Liver (tissue), 3 donors: Measurements from ENCODE around the gene CRTAP.

Experiments
- NR2F2 ChIP-seq: IDR thresholded peaks from 2 replicates; pipeline ENCODE4 v1.6.1; 2016; ENCODE audit warnings: antibody characterized with exemption
- RAD21 ChIP-seq, 2 donors: IDR thresholded peaks; 2 replicates each; pipeline ENCODE4 v1.6.1; 2016; ENCODE audit warnings: antibody characterized with exemption in 2 of 2, mild to moderate bottlenecking in 2 of 2
- SP1 ChIP-seq: IDR thresholded peaks from 2 replicates; pipeline ENCODE4 v1.6.1; 2018; ENCODE audit warnings: antibody characterized with exemption, mild to moderate bottlenecking
- TAF1 ChIP-seq: conservative IDR thresholded peaks from 2 replicates; pipeline ENCODE4 v1.6.1; 2016; ENCODE audit warnings: antibody characterized with exemption, mild to moderate bottlenecking
- TF ChIP-seq, protein P1 (sequence below): IDR thresholded peaks from 2 replicates; pipeline ENCODE4 v1.6.1; 2016; ENCODE audit warnings: antibody characterized with exemption, mild to moderate bottlenecking
- TF ChIP-seq, protein P2 (sequence below): fragments of 150-350 bp; IDR thresholded peaks from 2 replicates; pipeline ENCODE4 v1.5.1; 2017; ENCODE audit warnings: improper control_type of control experiment, low read depth, low read length; ENCODE audit not compliant: missing input control
- TF ChIP-seq, protein P3 (sequence below): IDR thresholded peaks from 2 replicates; pipeline ENCODE4 v1.6.1; 2016; ENCODE audit warnings: antibody characterized with exemption
- donor health status: healthy.
- donor health status: healthy.

DNA sequence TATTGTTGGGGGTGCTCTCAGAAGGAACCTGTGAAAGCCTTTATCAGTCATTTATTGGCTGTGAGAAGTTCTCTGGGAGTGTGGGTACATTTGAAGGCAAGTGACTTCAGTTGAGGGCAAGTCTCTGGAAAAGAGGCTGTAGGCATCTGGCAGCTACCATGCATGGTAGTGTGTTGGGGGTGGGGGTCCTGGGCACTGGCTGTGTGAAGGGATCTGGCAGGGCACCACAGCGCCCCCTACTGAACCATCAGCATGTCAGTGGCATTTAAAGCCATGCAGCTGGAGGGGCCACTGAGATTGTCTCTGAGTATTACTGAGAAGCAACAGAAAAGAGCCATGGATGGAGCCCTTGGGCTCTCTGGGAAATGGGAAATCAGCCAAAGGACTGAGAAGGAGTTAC, 30.6 kb downstream of the CRTAP start:
- TF ChIP-seq, protein P1, sequence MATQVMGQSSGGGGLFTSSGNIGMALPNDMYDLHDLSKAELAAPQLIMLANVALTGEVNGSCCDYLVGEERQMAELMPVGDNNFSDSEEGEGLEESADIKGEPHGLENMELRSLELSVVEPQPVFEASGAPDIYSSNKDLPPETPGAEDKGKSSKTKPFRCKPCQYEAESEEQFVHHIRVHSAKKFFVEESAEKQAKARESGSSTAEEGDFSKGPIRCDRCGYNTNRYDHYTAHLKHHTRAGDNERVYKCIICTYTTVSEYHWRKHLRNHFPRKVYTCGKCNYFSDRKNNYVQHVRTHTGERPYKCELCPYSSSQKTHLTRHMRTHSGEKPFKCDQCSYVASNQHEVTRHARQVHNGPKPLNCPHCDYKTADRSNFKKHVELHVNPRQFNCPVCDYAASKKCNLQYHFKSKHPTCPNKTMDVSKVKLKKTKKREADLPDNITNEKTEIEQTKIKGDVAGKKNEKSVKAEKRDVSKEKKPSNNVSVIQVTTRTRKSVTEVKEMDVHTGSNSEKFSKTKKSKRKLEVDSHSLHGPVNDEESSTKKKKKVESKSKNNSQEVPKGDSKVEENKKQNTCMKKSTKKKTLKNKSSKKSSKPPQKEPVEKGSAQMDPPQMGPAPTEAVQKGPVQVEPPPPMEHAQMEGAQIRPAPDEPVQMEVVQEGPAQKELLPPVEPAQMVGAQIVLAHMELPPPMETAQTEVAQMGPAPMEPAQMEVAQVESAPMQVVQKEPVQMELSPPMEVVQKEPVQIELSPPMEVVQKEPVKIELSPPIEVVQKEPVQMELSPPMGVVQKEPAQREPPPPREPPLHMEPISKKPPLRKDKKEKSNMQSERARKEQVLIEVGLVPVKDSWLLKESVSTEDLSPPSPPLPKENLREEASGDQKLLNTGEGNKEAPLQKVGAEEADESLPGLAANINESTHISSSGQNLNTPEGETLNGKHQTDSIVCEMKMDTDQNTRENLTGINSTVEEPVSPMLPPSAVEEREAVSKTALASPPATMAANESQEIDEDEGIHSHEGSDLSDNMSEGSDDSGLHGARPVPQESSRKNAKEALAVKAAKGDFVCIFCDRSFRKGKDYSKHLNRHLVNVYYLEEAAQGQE, result no peak
- TF ChIP-seq, protein P2, sequence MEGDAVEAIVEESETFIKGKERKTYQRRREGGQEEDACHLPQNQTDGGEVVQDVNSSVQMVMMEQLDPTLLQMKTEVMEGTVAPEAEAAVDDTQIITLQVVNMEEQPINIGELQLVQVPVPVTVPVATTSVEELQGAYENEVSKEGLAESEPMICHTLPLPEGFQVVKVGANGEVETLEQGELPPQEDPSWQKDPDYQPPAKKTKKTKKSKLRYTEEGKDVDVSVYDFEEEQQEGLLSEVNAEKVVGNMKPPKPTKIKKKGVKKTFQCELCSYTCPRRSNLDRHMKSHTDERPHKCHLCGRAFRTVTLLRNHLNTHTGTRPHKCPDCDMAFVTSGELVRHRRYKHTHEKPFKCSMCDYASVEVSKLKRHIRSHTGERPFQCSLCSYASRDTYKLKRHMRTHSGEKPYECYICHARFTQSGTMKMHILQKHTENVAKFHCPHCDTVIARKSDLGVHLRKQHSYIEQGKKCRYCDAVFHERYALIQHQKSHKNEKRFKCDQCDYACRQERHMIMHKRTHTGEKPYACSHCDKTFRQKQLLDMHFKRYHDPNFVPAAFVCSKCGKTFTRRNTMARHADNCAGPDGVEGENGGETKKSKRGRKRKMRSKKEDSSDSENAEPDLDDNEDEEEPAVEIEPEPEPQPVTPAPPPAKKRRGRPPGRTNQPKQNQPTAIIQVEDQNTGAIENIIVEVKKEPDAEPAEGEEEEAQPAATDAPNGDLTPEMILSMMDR, result no peak
- TF ChIP-seq SP1 (no peak), NR2F2 (no peak), RAD21 (IDR thresholded peaks at IDR 0.05) (no peak), TAF1 (no peak)
- TF ChIP-seq, protein P3, sequence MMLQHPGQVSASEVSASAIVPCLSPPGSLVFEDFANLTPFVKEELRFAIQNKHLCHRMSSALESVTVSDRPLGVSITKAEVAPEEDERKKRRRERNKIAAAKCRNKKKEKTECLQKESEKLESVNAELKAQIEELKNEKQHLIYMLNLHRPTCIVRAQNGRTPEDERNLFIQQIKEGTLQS, result no peak
